Gastrocnemius medialis (tissue), 4 donors: ENCODE measurements around the gene CLNK.

Experiments used
- CTCF ChIP-seq, 5 experiments: fragments of 450-650 bp in 3 of 5; fragments of 200-600 bp in 2 of 5; sonication (generic) in 2 of 5; IDR thresholded peaks in 4 of 5; conservative IDR thresholded peaks in 1 of 5; 1 replicate in 4 of 5; 2 replicates in 1 of 5; pipeline ENCODE4 v1.5.1; 2016 to 2019; ENCODE audit warnings: antibody characterized with exemption in 5 of 5, mild to moderate bottlenecking in 3 of 5, moderate library complexity in 3 of 5
- POLR2A ChIP-seq, 2 donors: fragments of 450-650 bp; IDR thresholded peaks; one replicate each; pipeline ENCODE4 v1.6.1; 2017; ENCODE audit warnings: antibody characterized with exemption in 2 of 2, mild to moderate bottlenecking in 2 of 2, moderate library complexity in 2 of 2

GRCh38 chr4:10661047-10661446, 23.5 kb downstream of the CLNK start:
- TF ChIP-seq CTCF (IDR thresholded peaks at IDR 0.05 in 4 of 5, conservative IDR thresholded peaks at IDR 0.05 in 1 of 5) (no peak), POLR2A (IDR thresholded peaks at IDR 0.05) (no peak)
